C4-2B (cell line): ENCODE results near the gene WDR83.

ENCODE experiments used
- CTCF ChIP-seq: fragments of 450-650 bp; conservative IDR thresholded peaks from 2 replicates; pipeline ENCODE4 v1.5.1; 2017; ENCODE audit warnings: mild to moderate bottlenecking
- ZFX ChIP-seq: fragments of 450-650 bp; IDR thresholded peaks from 2 replicates; pipeline ENCODE4 v1.6.1; 2017

- TF ChIP-seq ZFX (no peak), CTCF (no peak)
Observed at GRCh38 chr19:12665671-12666264, 839 bp upstream of the WDR83 start.
